Measurements from ENCODE around the gene FPGS. TPM values are rescaled to one million over a fixed set of nuclear protein-coding genes. Genes with fewer than 3 reads are reported as not detected.

FPGS gene
- total RNA-seq, 1 donor from 2014 or later, result 104 TPM

DNA sequence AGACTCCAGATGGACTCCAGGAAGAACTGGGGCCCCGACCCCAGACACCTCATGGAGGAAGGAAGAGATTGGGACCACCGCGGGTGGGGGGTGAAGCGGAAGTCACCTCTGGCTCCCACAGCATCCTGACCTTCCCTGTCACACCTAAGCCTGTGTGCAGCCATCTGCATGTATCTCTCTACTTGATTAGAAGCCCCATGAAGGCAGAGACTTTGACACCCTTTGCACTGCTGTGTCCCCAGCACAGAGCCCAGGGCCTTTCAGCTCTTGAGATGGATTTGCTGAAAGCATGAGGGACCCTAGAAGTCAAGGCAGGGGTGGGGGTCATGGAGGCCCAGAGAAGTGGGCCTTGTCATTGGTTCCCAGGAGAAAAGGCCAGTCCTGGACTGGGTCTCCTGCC lies 54.6 kb downstream of the FPGS start:
- DNase-seq (ENCODE audit: low read depth, low spot score), result no peak

- DNase-seq (ENCODE audit: low read depth, low spot score), result no peak
Measured at GRCh38 chr9:127858041-127858512, 55.4 kb downstream of the FPGS start.

GRCh38 chr9:127860260-127860659 lies 57.6 kb downstream of the FPGS start:
- no peak for DNase-seq (ENCODE audit: low read depth, low spot score)

- no peak for DNase-seq (ENCODE audit: low read depth, low spot score)
Measured at GRCh38 chr9:127860779-127861178, 58.1 kb downstream of the FPGS start.

DNA sequence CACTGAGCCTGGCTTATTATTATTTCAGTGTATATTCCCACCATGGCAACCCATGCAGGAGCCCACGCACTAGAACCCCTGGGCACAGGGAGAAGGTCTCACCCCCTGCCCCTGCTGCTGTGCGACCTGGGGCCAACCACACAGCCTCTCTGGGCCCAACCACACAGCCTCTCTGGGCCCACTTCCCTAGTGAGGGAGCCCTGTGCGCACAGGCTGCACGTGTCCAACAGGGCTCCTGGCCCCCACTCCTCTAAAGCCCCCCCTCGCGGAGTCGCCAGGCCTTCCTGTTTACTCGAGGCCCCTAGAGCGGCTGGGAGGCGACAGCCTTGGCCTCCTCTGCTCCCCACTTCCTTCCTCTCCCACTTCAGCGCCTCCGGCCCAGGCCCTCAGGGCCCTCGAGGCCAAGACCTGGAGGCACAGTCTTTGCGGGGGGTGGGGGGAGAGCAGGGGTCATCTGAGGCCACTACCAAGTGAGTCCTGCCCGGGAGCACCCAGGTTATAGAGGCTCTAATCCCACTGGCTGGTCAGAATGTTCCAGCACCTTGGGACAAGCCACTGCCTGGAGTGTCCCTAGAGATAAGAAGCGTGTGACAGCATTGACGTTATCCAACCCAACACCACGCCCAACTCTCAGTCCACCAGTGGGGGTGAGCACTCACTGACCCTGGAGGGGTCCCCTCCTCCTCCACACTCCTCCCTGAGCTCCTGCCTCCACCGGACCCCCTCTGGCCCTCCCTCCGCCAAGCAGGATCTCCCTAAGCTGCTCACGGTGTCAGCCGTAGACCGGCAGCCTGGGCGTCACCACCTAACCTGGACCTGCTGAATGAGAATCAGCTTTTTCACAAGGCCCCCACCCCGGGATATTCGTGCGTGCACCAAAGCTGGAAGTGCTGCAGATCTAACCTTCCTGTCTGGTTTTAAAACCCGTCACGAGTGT lies 59.7 kb downstream of the FPGS start:
- DNase-seq (ENCODE audit: low read depth, low spot score), result no peak

- DNase-seq (ENCODE audit: low read depth, low spot score), result no peak
Measured at GRCh38 chr9:127863191-127863621, 60.5 kb downstream of the FPGS start.

Other genes starting within 250 kb of the FPGS start
- gene STXBP1, start 190.6 kb upstream of the FPGS start, total RNA-seq, result 16.0 and 19.0 TPM in 2 replicates
- not detected in 2 replicates for gene CFAP157, start 95.9 kb upstream of the FPGS start, total RNA-seq
- 30.0 and 40.4 TPM in 2 replicates for gene PTRH1, start 87.2 kb upstream of the FPGS start, total RNA-seq
- not detected in 2 replicates for gene TTC16, start 86.8 kb upstream of the FPGS start, total RNA-seq
- gene TOR2A, start 67.6 kb upstream of the FPGS start, total RNA-seq, result 5.8 and 7.8 TPM in 2 replicates
- 56.8 and 58.3 TPM in 2 replicates for gene SH2D3C, start 24.2 kb upstream of the FPGS start, total RNA-seq
- 107 and 116 TPM in 2 replicates for gene CDK9, start 16.8 kb upstream of the FPGS start, total RNA-seq
- gene ENG, start 51.8 kb downstream of the FPGS start, total RNA-seq, result 46.5 and 49.5 TPM in 2 replicates
- gene AK1, start 74.8 kb downstream of the FPGS start, total RNA-seq, result 50.2 and 56.2 TPM in 2 replicates
- 36.2 and 48.1 TPM in 2 replicates for gene ST6GALNAC6, start 96.7 kb downstream of the FPGS start, total RNA-seq
- 62.0 and 69.0 TPM in 2 replicates for gene ST6GALNAC4, start 114.2 kb downstream of the FPGS start, total RNA-seq
- 0.21 and 0.79 TPM in 2 replicates for gene PIP5KL1, start 127.9 kb downstream of the FPGS start, total RNA-seq
- 11.9 and 12.1 TPM in 2 replicates for gene DPM2, start 135.0 kb downstream of the FPGS start, total RNA-seq
- gene EEIG1, start 178.1 kb downstream of the FPGS start, total RNA-seq, result 4.4 and 5.2 TPM in 2 replicates